Cardiac muscle cell (in vitro differentiated cells and primary cell): Measurements from ENCODE around the gene RIMKLB. TPM values are rescaled to one million over a fixed set of nuclear protein-coding genes. Genes with fewer than 3 reads are reported as not detected.

ENCODE experiments used
- DNase-seq, 2 donors: peaks; one replicate each; pipeline versions ENCODE4 v3.0.0 to v3.0.0-alpha.2; 2010 to 2017; ENCODE audit warnings: low read depth in 1 of 2, low spot score in 1 of 2
- H3K27ac ChIP-seq: fragments of 200-600 bp; sonication (generic); 2 replicates; pipeline ENCODE4 v1.5.1; 2016
- H3K27me3 ChIP-seq: fragments of 200-600 bp; sonication (generic); 2 replicates; pipeline ENCODE4 v1.6.0; 2016; ENCODE audit warnings: control low read depth
- H3K36me3 ChIP-seq: fragments of 200-600 bp; sonication (generic); 2 replicates; pipeline ENCODE4 v1.5.1; 2016; ENCODE audit warnings: control low read depth
- H3K4me1 ChIP-seq: fragments of 200-600 bp; sonication (generic); 2 replicates; pipeline ENCODE4 v1.8.1; 2017; ENCODE audit warnings: low read depth, mild to moderate bottlenecking, mixed run types
- H3K4me3 ChIP-seq: fragments of 200-600 bp; sonication (generic); 2 replicates; pipeline ENCODE4 v1.5.1; 2016; ENCODE audit warnings: mild to moderate bottlenecking
- H3K9me3 ChIP-seq: fragments of 200-600 bp; sonication (generic); 2 replicates; pipeline ENCODE4 v1.5.1; 2017; ENCODE audit warnings: low read depth, mild to moderate bottlenecking, control low read depth
- polyA plus RNA-seq: library from polyadenylated mRNA; unstranded; fragments of >200 nt; fragmentation: Nextera tagmentation; extraction: Ambion mirVana; gene quantifications from 2 replicates; pipeline ENCODE4 v1.2.1, GENCODE V29; 2016
- total RNA-seq: library from RNA; depleted of rRNA; stranded (reverse); fragments of >200 nt; gene quantifications from 2 replicates; pipeline ENCODE4 v1.2.3, GENCODE V29; 2016
- TF ChIP-seq, protein P1 (sequence below): IDR thresholded peaks from 2 replicates; pipeline ENCODE4 v1.5.1; 2012; ENCODE audit warnings: low read depth, mild to moderate bottlenecking, low read length

RIMKLB gene
- total and polyA plus RNA-seq, 2 experiments from 2014 or later = 47.7 to 70.9 TPM

DNA sequence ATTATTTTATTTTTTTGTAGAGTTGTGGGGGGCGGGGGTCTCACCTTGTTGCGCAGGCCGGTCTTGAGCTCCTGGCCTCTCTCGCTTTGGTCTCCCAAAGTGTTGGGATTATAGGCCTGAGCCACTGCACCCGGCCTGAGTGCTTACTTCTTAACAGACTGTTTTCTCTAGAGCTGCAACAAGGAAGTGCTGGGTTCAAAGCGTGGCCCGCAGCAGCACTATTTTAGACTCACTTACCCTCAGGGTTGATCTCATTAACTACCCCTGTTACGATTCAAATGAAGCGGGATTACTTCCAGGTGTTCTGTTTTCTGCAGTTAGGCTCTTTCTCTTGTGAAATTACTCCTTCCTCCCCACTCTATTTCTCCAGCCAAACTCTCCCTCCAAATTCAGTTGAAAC is 133.3 kb downstream of the RIMKLB start:
- no peaks in the 10 kb centered on the region for H3K27me3 ChIP-seq
- TF ChIP-seq, protein P1, sequence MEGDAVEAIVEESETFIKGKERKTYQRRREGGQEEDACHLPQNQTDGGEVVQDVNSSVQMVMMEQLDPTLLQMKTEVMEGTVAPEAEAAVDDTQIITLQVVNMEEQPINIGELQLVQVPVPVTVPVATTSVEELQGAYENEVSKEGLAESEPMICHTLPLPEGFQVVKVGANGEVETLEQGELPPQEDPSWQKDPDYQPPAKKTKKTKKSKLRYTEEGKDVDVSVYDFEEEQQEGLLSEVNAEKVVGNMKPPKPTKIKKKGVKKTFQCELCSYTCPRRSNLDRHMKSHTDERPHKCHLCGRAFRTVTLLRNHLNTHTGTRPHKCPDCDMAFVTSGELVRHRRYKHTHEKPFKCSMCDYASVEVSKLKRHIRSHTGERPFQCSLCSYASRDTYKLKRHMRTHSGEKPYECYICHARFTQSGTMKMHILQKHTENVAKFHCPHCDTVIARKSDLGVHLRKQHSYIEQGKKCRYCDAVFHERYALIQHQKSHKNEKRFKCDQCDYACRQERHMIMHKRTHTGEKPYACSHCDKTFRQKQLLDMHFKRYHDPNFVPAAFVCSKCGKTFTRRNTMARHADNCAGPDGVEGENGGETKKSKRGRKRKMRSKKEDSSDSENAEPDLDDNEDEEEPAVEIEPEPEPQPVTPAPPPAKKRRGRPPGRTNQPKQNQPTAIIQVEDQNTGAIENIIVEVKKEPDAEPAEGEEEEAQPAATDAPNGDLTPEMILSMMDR = no peak
- DNase-seq = no peak
- no peak overlapping the region for H3K4me3 ChIP-seq
- H3K36me3 ChIP-seq = no peaks in the 10 kb centered on the region
- H3K4me1 ChIP-seq = no peaks in the 10 kb centered on the region
- H3K9me3 ChIP-seq = no peaks in the 10 kb centered on the region
- H3K27ac ChIP-seq = no peak overlapping the region

DNA sequence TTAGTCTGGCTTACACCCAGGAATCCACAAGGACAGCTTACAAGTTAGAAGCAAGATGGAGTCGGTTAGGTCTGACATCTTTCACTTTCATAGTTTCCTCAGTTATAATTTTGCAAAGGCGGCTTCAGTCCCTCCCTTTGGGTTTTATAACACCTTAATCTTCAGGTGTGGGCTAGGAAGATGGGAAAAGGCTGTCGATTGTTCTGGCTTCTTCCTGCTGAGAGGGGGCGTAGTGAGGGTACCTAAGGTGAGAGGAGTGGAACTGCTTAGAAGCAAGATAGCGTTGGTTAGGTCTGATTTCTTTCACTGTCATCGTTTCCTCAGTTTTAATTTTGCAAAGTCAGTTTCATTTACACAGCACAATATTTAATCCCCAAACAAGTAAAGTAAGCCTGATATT is 134.7 kb downstream of the RIMKLB start:
- TF ChIP-seq, protein P1 = no peak
- no peaks in the 10 kb centered on the region for H3K4me1 ChIP-seq
- no peak overlapping the region for H3K27ac ChIP-seq
- no peaks in the 10 kb centered on the region for H3K36me3 ChIP-seq
- no peaks in the 10 kb centered on the region for H3K9me3 ChIP-seq
- H3K27me3 ChIP-seq = no peaks in the 10 kb centered on the region
- no peak overlapping the region for H3K4me3 ChIP-seq
- DNase-seq = no peak

Other genes starting within 250 kb of the RIMKLB start
- gene CLEC6A, start 242.0 kb upstream of the RIMKLB start, total RNA-seq = 0.21 TPM in 1 of 2 replicates, not detected in the other
- gene CLEC6A, start 242.0 kb upstream of the RIMKLB start, polyA plus RNA-seq = 0.26 TPM in 1 of 2 replicates, not detected in the other
- 0.45 and 0.56 TPM in 2 replicates for gene CLEC4D, start 184.5 kb upstream of the RIMKLB start, total RNA-seq
- gene CLEC4D, start 184.5 kb upstream of the RIMKLB start, polyA plus RNA-seq = not detected in 2 replicates
- gene CLEC4E, start 157.1 kb upstream of the RIMKLB start, total RNA-seq = not detected in 2 replicates
- gene CLEC4E, start 157.1 kb upstream of the RIMKLB start, polyA plus RNA-seq = not detected in 2 replicates
- gene AICDA, start 85.1 kb upstream of the RIMKLB start, total RNA-seq = 1.7 TPM in 1 of 2 replicates, not detected in the other
- gene AICDA, start 85.1 kb upstream of the RIMKLB start, polyA plus RNA-seq = not detected in 2 replicates
- not detected in 2 replicates for gene MFAP5, start 35.2 kb upstream of the RIMKLB start, total RNA-seq
- 0.10 TPM in 1 of 2 replicates, not detected in the other for gene MFAP5, start 35.2 kb upstream of the RIMKLB start, polyA plus RNA-seq
- gene A2ML1, start 124.6 kb downstream of the RIMKLB start, total RNA-seq = 0.04 TPM in 1 of 2 replicates, not detected in the other
- not detected in 2 replicates for gene A2ML1, start 124.6 kb downstream of the RIMKLB start, polyA plus RNA-seq
- gene PHC1, start 216.5 kb downstream of the RIMKLB start, total RNA-seq = 44.3 and 51.7 TPM in 2 replicates
- gene PHC1, start 216.5 kb downstream of the RIMKLB start, polyA plus RNA-seq = 37.5 and 47.0 TPM in 2 replicates